Neuronal stem cell (in vitro differentiated cells): ENCODE results near the gene GALNT15. TPM values are rescaled to one million over a fixed set of nuclear protein-coding genes. Genes with fewer than 3 reads are reported as not detected.
A peak's percentile ranks its signal among the peaks of the same experiment; 100 is the strongest.

Source experiments
- DNase-seq: peaks from one replicate; pipeline ENCODE4 v3.0.0-alpha.2; 2013; ENCODE audit warnings: low spot score
- H2AFZ ChIP-seq: one replicate; pipeline ENCODE4 v1.6.1; 2013; ENCODE audit warnings: mild to moderate bottlenecking, low read length, inconsistent platforms
- H2AK5ac ChIP-seq: 2 replicates; pipeline ENCODE4 v1.6.1; 2013; ENCODE audit warnings: low read depth, mild to moderate bottlenecking, inconsistent platforms, low read length, moderate library complexity, mixed read lengths
- H2BK120ac ChIP-seq: 2 replicates; pipeline ENCODE4 v1.6.1; 2013; ENCODE audit warnings: low read depth, mild to moderate bottlenecking, inconsistent platforms, low read length, moderate library complexity, mixed read lengths
- H2BK12ac ChIP-seq: one replicate; pipeline ENCODE4 v1.6.1; 2013; ENCODE audit warnings: low read length, inconsistent platforms
- H2BK15ac ChIP-seq: 2 replicates; pipeline ENCODE4 v1.6.1; 2013; ENCODE audit warnings: mild to moderate bottlenecking, low read length, inconsistent platforms, mixed read lengths
- H2BK5ac ChIP-seq: one replicate; pipeline ENCODE4 v1.6.1; 2013; ENCODE audit warnings: inconsistent platforms, mild to moderate bottlenecking, low read length, moderate library complexity
- H3K14ac ChIP-seq: one replicate; pipeline ENCODE4 v1.6.1; 2013; ENCODE audit warnings: low read length, inconsistent platforms
- H3K18ac ChIP-seq: 2 replicates; pipeline ENCODE4 v1.6.1; 2013; ENCODE audit warnings: low read length, inconsistent platforms
- H3K23ac ChIP-seq: 2 replicates; pipeline ENCODE4 v1.6.1; 2013; ENCODE audit warnings: low read depth, mild to moderate bottlenecking, mixed read lengths, low read length, inconsistent platforms; ENCODE audit not compliant: poor library complexity
- H3K27ac ChIP-seq: replicated peaks from 3 replicates; pipeline ENCODE4 v1.5.1; 2013; ENCODE audit warnings: low read length, inconsistent platforms
- H3K27me3 ChIP-seq, 3 experiments: 2 replicates each; pipeline ENCODE4 v1.6.1; 2013; ENCODE audit warnings: low read length in 3 of 3, mild to moderate bottlenecking in 2 of 3, inconsistent platforms in 1 of 3, low read depth in 1 of 3, mixed read lengths in 1 of 3, moderate library complexity in 1 of 3; ENCODE audit not compliant: control insufficient read depth in 3 of 3, insufficient read depth in 3 of 3
- H3K36me3 ChIP-seq, 2 donors: replicated peaks in 1 of 2; 2 replicates each; pipeline ENCODE4 v1.6.1; 2013; ENCODE audit warnings: low read length in 2 of 2; ENCODE audit not compliant: control insufficient read depth in 2 of 2, insufficient read depth in 2 of 2
- H3K4ac ChIP-seq: 2 replicates; pipeline ENCODE4 v1.6.1; 2013; ENCODE audit warnings: inconsistent platforms, mild to moderate bottlenecking, low read length, moderate library complexity
- H3K4me1 ChIP-seq, 2 donors: 1 replicate in 1 of 2; 2 replicates in 1 of 2; pipeline ENCODE4 v1.6.1; 2013; ENCODE audit warnings: low read length in 2 of 2, low read depth in 1 of 2; ENCODE audit not compliant: control insufficient read depth in 2 of 2, insufficient read depth in 1 of 2
- H3K4me2 ChIP-seq: one replicate; pipeline ENCODE4 v1.6.1; 2013; ENCODE audit warnings: mild to moderate bottlenecking, low read length, inconsistent platforms; ENCODE audit not compliant: insufficient read depth, poor library complexity, severe bottlenecking
- H3K4me3 ChIP-seq, 2 donors: 2 replicates each; pipeline ENCODE4 v1.5.1; 2013; ENCODE audit warnings: low read length in 2 of 2, mild to moderate bottlenecking in 2 of 2, inconsistent platforms in 1 of 2, moderate library complexity in 1 of 2
- H3K79me1 ChIP-seq: one replicate; pipeline ENCODE4 v1.6.1; 2013; ENCODE audit warnings: low read depth, mild to moderate bottlenecking, inconsistent platforms, low read length, moderate library complexity
- H3K9ac ChIP-seq: one replicate; pipeline ENCODE4 v1.6.1; 2013; ENCODE audit warnings: mild to moderate bottlenecking, low read depth, low read length, inconsistent platforms; ENCODE audit not compliant: poor library complexity
- H3K9me3 ChIP-seq, 2 donors: replicated peaks in 1 of 2; 2 replicates each; pipeline versions ENCODE3 to v1.6.1; 2013; ENCODE audit warnings: low read length in 2 of 2, mild to moderate bottlenecking in 2 of 2, inconsistent platforms in 1 of 2, low read depth in 1 of 2, mixed read lengths in 1 of 2, moderate library complexity in 1 of 2; ENCODE audit not compliant: control insufficient read depth in 2 of 2, insufficient read depth in 1 of 2
- H4K8ac ChIP-seq: one replicate; pipeline ENCODE4 v1.6.1; 2013; ENCODE audit warnings: low read depth, mild to moderate bottlenecking, inconsistent platforms, low read length, moderate library complexity
- H4K91ac ChIP-seq: one replicate; pipeline ENCODE4 v1.6.1; 2013; ENCODE audit warnings: low read length, low read depth, mild to moderate bottlenecking, inconsistent platforms; ENCODE audit not compliant: poor library complexity
- WGBS, 2 donors: extraction: QIAGEN DNeasy Blood & Tissue Kit; methylation state at CpG; one replicate each; pipeline ENCODE4 v1.1.7; 2013; ENCODE audit warnings: missing lambda C conversion rate in 2 of 2, mixed read lengths in 1 of 2; ENCODE audit not compliant: insufficient read length in 2 of 2, insufficient replicate concordance in 1 of 2; ENCODE audit errors: extremely low coverage in 2 of 2; 5-methylcytosine and 5-hydroxymethylcytosine counted together
- polyA plus RNA-seq, 2 experiments: library from polyadenylated mRNA; stranded (reverse); fragments of 200-250 nt; gene quantifications; one replicate each; pipeline ENCODE4 v1.2.3, GENCODE V29; 2013

Gene GALNT15, protein sequence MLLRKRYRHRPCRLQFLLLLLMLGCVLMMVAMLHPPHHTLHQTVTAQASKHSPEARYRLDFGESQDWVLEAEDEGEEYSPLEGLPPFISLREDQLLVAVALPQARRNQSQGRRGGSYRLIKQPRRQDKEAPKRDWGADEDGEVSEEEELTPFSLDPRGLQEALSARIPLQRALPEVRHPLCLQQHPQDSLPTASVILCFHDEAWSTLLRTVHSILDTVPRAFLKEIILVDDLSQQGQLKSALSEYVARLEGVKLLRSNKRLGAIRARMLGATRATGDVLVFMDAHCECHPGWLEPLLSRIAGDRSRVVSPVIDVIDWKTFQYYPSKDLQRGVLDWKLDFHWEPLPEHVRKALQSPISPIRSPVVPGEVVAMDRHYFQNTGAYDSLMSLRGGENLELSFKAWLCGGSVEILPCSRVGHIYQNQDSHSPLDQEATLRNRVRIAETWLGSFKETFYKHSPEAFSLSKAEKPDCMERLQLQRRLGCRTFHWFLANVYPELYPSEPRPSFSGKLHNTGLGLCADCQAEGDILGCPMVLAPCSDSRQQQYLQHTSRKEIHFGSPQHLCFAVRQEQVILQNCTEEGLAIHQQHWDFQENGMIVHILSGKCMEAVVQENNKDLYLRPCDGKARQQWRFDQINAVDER
- polyA plus RNA-seq (2013, experiment 1 of 2), result 0.07 TPM
- polyA plus RNA-seq (2013, experiment 2 of 2), result 0.06 TPM

DNA sequence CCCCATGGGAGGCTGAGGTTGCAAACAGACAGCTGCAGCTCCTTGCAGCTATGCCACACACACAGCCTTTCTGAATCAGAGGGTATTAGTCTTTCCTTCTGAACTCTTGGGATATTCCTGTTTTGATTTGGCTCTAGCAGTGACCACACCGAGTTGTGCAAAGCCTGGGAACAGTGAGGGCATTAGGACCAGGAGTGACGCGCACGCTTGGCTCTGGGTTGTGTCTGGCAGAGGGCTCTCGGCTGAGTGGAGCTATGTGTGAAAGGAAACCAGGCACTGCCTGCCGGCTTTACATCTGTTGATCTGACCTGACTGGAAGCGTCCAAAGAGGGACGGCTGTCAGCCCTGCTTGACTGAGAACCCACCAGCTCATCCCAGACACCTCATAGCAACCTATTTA, at the start of gene GALNT15:
GALNT15 (plus strand) TSS at position 292 of the 400 bp plus-strand sequence. CDS start 472 bp downstream, outside the sequence.
- whole genome bisulfite sequencing, 2 donors, result no CpG with 5 or more reads among the region's 8 CpGs
- H3K23ac ChIP-seq, result no peak within 1 kb of the TSS
- H2BK12ac ChIP-seq, result no peak within 1 kb of the TSS
- H2BK120ac ChIP-seq, result no peak within 1 kb of the TSS
- no peak within 1 kb of the TSS for H2BK15ac ChIP-seq
- H3K9me3 ChIP-seq, result peaks cover 0 to 4% of the 10 kb centered on the region in 2 donors
- no peak within 1 kb of the TSS for H3K4ac ChIP-seq
- H3K36me3 ChIP-seq, result peaks cover 0 to 3% of the 10 kb centered on the region in 2 donors
- H3K4me2 ChIP-seq, result no peak within 1 kb of the TSS
- no peak within 1 kb of the TSS for H3K9ac ChIP-seq
- no peak within 1 kb of the TSS for H3K27ac ChIP-seq
- peak within 1 kb of the TSS; percentile 4 for H2BK5ac ChIP-seq
- H3K4me3 ChIP-seq, result peak within 1 kb of the TSS in 1 of 2 donors; percentile 12
- no peak for DNase-seq
- no peak within 1 kb of the TSS for H2AFZ ChIP-seq
- H3K14ac ChIP-seq, result no peak within 1 kb of the TSS
- no peak within 1 kb of the TSS for H4K8ac ChIP-seq
- peaks cover 0 to 7% of the 10 kb centered on the region in 2 donors for H3K4me1 ChIP-seq
- H4K91ac ChIP-seq, result no peak within 1 kb of the TSS
- peaks cover 0 to 41% (median 3%) of the 10 kb centered on the region in 3 experiments for H3K27me3 ChIP-seq
- H3K79me1 ChIP-seq, result no peaks in the 10 kb centered on the region
- no peak within 1 kb of the TSS for H2AK5ac ChIP-seq
- H3K18ac ChIP-seq, result peak within 1 kb of the TSS; percentile 29

DNA sequence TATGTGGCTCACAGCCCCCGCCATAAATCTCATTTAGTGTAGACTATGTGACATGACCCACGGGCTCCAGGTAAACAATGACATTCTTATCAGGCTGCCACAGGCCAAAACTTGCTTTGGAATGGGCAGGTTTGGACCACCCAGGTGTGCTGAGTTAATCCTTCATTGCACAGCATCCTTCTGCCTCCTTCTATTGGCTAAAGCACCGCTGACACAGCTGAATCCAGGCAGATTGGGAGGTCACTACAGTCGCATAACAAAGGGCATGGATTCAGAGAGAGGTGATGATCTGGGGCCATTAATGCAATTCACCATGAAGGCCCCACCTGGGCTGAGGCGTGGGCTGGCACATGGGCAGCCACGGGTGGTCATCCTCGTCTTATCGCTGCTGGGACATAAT, 47.8 kb upstream of the GALNT15 start:
- no peaks in the 10 kb centered on the region for H3K27me3 ChIP-seq

DNA sequence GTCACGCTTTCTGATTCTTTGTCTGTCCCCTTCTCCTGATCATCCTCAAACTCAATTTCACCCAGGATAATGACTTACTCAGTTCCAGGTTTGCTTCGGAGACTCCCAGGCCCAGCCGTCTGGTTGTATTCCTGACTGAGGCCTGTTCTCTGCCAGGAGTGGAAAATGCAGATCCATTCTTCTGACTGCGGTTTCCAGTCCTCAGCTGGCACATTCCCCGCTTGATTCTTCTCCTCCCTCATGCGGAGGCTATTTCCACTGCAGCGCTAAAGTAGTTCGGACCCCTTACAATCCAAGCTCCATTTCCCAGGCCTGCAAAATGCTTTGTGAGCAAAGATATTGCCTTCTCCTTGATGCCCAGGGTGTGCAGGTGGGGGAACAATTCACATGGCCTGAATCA, 47.2 kb upstream of the GALNT15 start:
- no peak overlapping the region for H2BK120ac ChIP-seq
- no peak overlapping the region for H2AFZ ChIP-seq

More for the DNA sequence above, 47.8 kb upstream of the GALNT15 start:
- Histone ChIP-seq H3K27ac (no peak overlapping the region), H3K4me2 (no peak overlapping the region), H4K8ac (no peak overlapping the region), H3K4ac (no peak overlapping the region), H3K9me3 (peaks cover 0 to 2% of the 10 kb centered on the region in 2 donors), H3K36me3 (no peaks in the 10 kb centered on the region), H3K23ac (no peak overlapping the region), H3K14ac (no peak overlapping the region), H2BK120ac (no peak overlapping the region), H3K4me1 (no peaks in the 10 kb centered on the region), H4K91ac (no peak overlapping the region), H2BK12ac (no peak overlapping the region), H2BK5ac (no peak overlapping the region), H3K79me1 (no peaks in the 10 kb centered on the region), H2AK5ac (no peak overlapping the region), H2AFZ (no peak overlapping the region), H3K4me3 (no peak overlapping the region), H3K9ac (no peak overlapping the region), H3K18ac (no peak overlapping the region), H2BK15ac (no peak overlapping the region)
- no CpG with 5 or more reads among the region's 8 CpGs for WGBS, 2 donors
- DNase-seq, result no peak

DNA sequence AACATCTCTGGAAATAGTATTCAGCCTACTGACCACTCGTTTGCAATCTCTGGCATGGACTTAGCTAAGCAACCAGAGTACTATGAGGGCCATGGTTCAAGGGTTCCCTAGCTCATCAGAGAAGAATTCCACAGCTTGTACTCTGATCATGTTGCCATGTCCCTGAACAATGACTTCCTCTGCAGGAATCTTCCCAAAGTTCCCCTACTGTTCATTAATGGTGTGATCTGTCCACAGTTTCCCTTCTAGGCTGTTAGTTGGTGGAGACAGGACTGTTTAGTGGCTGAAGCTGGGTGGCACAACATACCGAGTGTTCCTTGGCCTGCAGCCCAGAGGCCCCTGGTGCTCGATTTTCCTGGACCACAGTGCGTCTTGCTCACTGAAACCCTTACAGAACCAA, 44.4 kb upstream of the GALNT15 start:
- no peak overlapping the region for H3K27ac ChIP-seq

More for the DNA sequence above, 47.2 kb upstream of the GALNT15 start:
- H2AK5ac ChIP-seq, result no peak overlapping the region
- H3K4me1 ChIP-seq, result peaks cover 0 to under 1% of the 10 kb centered on the region in 2 donors
- H3K79me1 ChIP-seq, result no peaks in the 10 kb centered on the region
- H4K91ac ChIP-seq, result no peak overlapping the region
- H4K8ac ChIP-seq, result no peak overlapping the region
- DNase-seq, result no peak
- no peak overlapping the region for H3K4ac ChIP-seq
- H2BK12ac ChIP-seq, result no peak overlapping the region
- no CpG with 5 or more reads among the region's 8 CpGs for WGBS, 2 donors
- H3K9ac ChIP-seq, result no peak overlapping the region
- H3K36me3 ChIP-seq, result no peaks in the 10 kb centered on the region
- H2BK5ac ChIP-seq, result no peak overlapping the region
- H3K27me3 ChIP-seq, result no peaks in the 10 kb centered on the region
- no peak overlapping the region for H3K14ac ChIP-seq
- H3K4me3 ChIP-seq, result no peak overlapping the region
- peaks cover 0 to 2% of the 10 kb centered on the region in 2 donors for H3K9me3 ChIP-seq
- H3K27ac ChIP-seq, result no peak overlapping the region
- H3K18ac ChIP-seq, result no peak overlapping the region
- no peak overlapping the region for H2BK15ac ChIP-seq
- no peak overlapping the region for H3K23ac ChIP-seq
- no peak overlapping the region for H3K4me2 ChIP-seq

More for the DNA sequence above, 44.4 kb upstream of the GALNT15 start:
- Histone ChIP-seq H3K79me1 (no peaks in the 10 kb centered on the region), H2BK12ac (no peak overlapping the region), H2AK5ac (no peak overlapping the region), H3K36me3 (no peaks in the 10 kb centered on the region), H4K8ac (no peak overlapping the region), H3K9ac (no peak overlapping the region), H3K18ac (no peak overlapping the region), H2BK15ac (no peak overlapping the region), H4K91ac (no peak overlapping the region), H3K4me3 (no peak overlapping the region), H3K14ac (no peak overlapping the region), H3K4me1 (peaks cover 0 to 2% of the 10 kb centered on the region in 2 donors), H3K4ac (no peak overlapping the region), H3K27me3 (no peaks in the 10 kb centered on the region), H3K4me2 (no peak overlapping the region), H2AFZ (no peak overlapping the region), H2BK120ac (no peak overlapping the region), H3K23ac (no peak overlapping the region), H3K9me3 (no peaks in the 10 kb centered on the region), H2BK5ac (no peak overlapping the region)
- no peak for DNase-seq
- no CpG with 5 or more reads among the region's 4 CpGs for WGBS, 2 donors
